ENCODE measurements around the gene RPTN.

GRCh38 chr1:152110365-152110859 lies 48.6 kb downstream of the RPTN start:
- TF ChIP-seq POLR2AphosphoS5 (IDR thresholded peaks at IDR 0.05; ENCODE audit: borderline replicate concordance, low read depth, low read length) (no peak), EZH2 (IDR thresholded peaks at IDR 0.05) (no peak), FOXP2 (optimal IDR thresholded peaks at IDR 0.05; ENCODE audit: control extremely low read depth, extremely low read length, insufficient read depth) (no peak)

Measured in SK-N-MC (cell line).